ENCODE results near the gene DPYD. TPM values are rescaled to one million over a fixed set of nuclear protein-coding genes. Genes with fewer than 3 reads are reported as not detected.

The DPYD gene
- total and polyA plus RNA-seq, 7 experiments from 2014 or later = 52.6 to 87.2 (median 57.4) TPM

GRCh38 chr1:97186381-97186780 is 734.5 kb downstream of the DPYD start:
- H3K4me3 ChIP-seq (ENCODE audit: low read length) = no peak overlapping the region
- Mint-ChIP-seq H3K4me3 (no peak overlapping the region), H3K27ac (no peak overlapping the region), H3K9me3 (no peaks in the 10 kb centered on the region), H3K4me1 (peaks cover 0 to 1% (median 0%) of the 10 kb centered on the region in 7 donors), H3K36me3 (peaks cover 1 to 68% (median 37%) of the 10 kb centered on the region in 5 donors), H3K27me3 (no peaks in the 10 kb centered on the region)
- no peaks in the 10 kb centered on the region for H3K36me3 ChIP-seq (ENCODE audit: control insufficient read depth in 2 of 3, insufficient read depth in 3 of 3, low read length in 3 of 3)
- no peak overlapping the region for H3K27ac ChIP-seq (ENCODE audit: low read depth, low read length)
- ATAC-seq (no peak), DNase-seq (peak in 2 of 9 donors; percentile 1 to 2)
- no peaks in the 10 kb centered on the region for H3K9me3 ChIP-seq (ENCODE audit: control insufficient read depth in 2 of 3, low read length in 3 of 3)
- CTCF ChIA-PET = interaction anchor here (0.6 to 1.6 kb wide), 3 partner anchors 46 to 691 kb away, joined by 3 read pairs; no protein-coding TSS in a partner anchor
- intact Hi-C loops (cut with micrococcal nuclease) = loop anchor here (1.0 to 5.0 kb wide), 3 partner anchors 636 to 868 kb away; no protein-coding TSS in a partner anchor
- no peaks in the 10 kb centered on the region for H3K27me3 ChIP-seq (ENCODE audit: control insufficient read depth in 2 of 2, insufficient read depth in 2 of 2, low read length in 2 of 2)
- no peaks in the 10 kb centered on the region for H3K4me1 ChIP-seq (ENCODE audit: control insufficient read depth in 2 of 2, insufficient read depth in 2 of 2, low read length in 2 of 2)
- POLR2A ChIA-PET = no interaction called here

GRCh38 chr1:97174039-97174704 is 746.7 kb downstream of the DPYD start:
- ATAC-seq (no peak), DNase-seq (no peak)
- Histone ChIP-seq H3K9me3 (ENCODE audit: control insufficient read depth in 2 of 3, low read length in 3 of 3) (no peaks in the 10 kb centered on the region), H3K27me3 (ENCODE audit: control insufficient read depth in 2 of 2, insufficient read depth in 2 of 2, low read length in 2 of 2) (no peaks in the 10 kb centered on the region), H3K4me1 (ENCODE audit: control insufficient read depth in 2 of 2, insufficient read depth in 2 of 2, low read length in 2 of 2) (no peaks in the 10 kb centered on the region), H3K36me3 (ENCODE audit: control insufficient read depth in 2 of 3, insufficient read depth in 3 of 3, low read length in 3 of 3) (no peaks in the 10 kb centered on the region), H3K27ac (ENCODE audit: low read depth, low read length) (no peak overlapping the region), H3K4me3 (ENCODE audit: low read length) (no peak overlapping the region)
- Mint-ChIP-seq H3K9me3 (peaks cover 0 to 4% (median 0%) of the 10 kb centered on the region in 11 donors), H3K4me3 (no peak overlapping the region), H3K4me1 (no peaks in the 10 kb centered on the region), H3K27ac (no peak overlapping the region), H3K36me3 (peaks cover 0 to 54% (median 26%) of the 10 kb centered on the region in 5 donors), H3K27me3 (no peaks in the 10 kb centered on the region)
- ChIA-PET CTCF (no interaction called here), POLR2A (no interaction called here)
- intact Hi-C loops (cut with micrococcal nuclease) = no loop called here

DNA sequence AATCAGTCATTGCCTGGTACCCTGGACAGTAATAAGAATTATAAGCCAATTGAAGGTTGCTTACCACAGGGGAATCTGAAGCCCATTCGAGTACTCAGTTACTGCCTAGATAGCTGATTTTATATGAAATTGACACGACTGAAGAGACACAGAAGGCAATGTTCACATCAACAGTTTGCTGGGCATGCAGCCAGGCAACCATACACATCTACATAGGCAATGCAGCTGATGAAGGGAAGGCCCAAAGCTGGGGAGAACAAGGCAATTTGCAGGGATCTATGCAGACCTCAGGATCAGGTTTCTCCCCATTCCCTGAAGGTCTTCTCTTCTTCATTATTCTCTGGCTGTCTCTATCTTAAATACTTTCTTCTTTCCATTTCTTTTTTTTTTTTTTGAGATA is 750.5 kb downstream of the DPYD start:
- Mint-ChIP-seq H3K4me1 (peaks cover 0 to 2% (median 0%) of the 10 kb centered on the region in 7 donors), H3K9me3 (peaks cover 0 to 7% (median 2%) of the 10 kb centered on the region in 11 donors), H3K36me3 (peaks cover 0 to 56% (median 35%) of the 10 kb centered on the region in 5 donors), H3K4me3 (no peak overlapping the region), H3K27ac (no peak overlapping the region), H3K27me3 (no peaks in the 10 kb centered on the region)
- Histone ChIP-seq H3K27me3 (ENCODE audit: control insufficient read depth in 2 of 2, insufficient read depth in 2 of 2, low read length in 2 of 2) (no peaks in the 10 kb centered on the region), H3K4me1 (ENCODE audit: control insufficient read depth in 2 of 2, insufficient read depth in 2 of 2, low read length in 2 of 2) (no peaks in the 10 kb centered on the region), H3K4me3 (ENCODE audit: low read length) (no peak overlapping the region), H3K9me3 (ENCODE audit: control insufficient read depth in 2 of 3, low read length in 3 of 3) (no peaks in the 10 kb centered on the region), H3K36me3 (ENCODE audit: control insufficient read depth in 2 of 3, insufficient read depth in 3 of 3, low read length in 3 of 3) (no peaks in the 10 kb centered on the region), H3K27ac (ENCODE audit: low read depth, low read length) (no peak overlapping the region)
- intact Hi-C loops (cut with micrococcal nuclease) = no loop called here
- no peak for DNase-seq
- CTCF ChIA-PET = no interaction called here
- no peak for ATAC-seq
- POLR2A ChIA-PET = no interaction called here

GRCh38 chr1:97168056-97168455 is 752.8 kb downstream of the DPYD start:
- no peaks in the 10 kb centered on the region for H3K4me1 ChIP-seq (ENCODE audit: control insufficient read depth in 2 of 2, insufficient read depth in 2 of 2, low read length in 2 of 2)
- no peaks in the 10 kb centered on the region for H3K27me3 ChIP-seq (ENCODE audit: control insufficient read depth in 2 of 2, insufficient read depth in 2 of 2, low read length in 2 of 2)
- H3K4me3 Mint-ChIP-seq = no peak overlapping the region
- no peaks in the 10 kb centered on the region for H3K9me3 ChIP-seq (ENCODE audit: control insufficient read depth in 2 of 3, low read length in 3 of 3)
- no peak overlapping the region for H3K27ac Mint-ChIP-seq
- peaks cover 3 to 23% (median 11%) of the 10 kb centered on the region in 11 donors for H3K9me3 Mint-ChIP-seq
- peaks cover 0 to 76% (median 53%) of the 10 kb centered on the region in 5 donors for H3K36me3 Mint-ChIP-seq
- POLR2A ChIA-PET = no interaction called here
- H3K27ac ChIP-seq (ENCODE audit: low read depth, low read length) = no peak overlapping the region
- peaks cover 0 to 9% (median 0%) of the 10 kb centered on the region in 7 donors for H3K4me1 Mint-ChIP-seq
- ATAC-seq (no peak), DNase-seq (no peak)
- intact Hi-C loops (cut with micrococcal nuclease) = no loop called here
- H3K27me3 Mint-ChIP-seq = no peaks in the 10 kb centered on the region
- no peaks in the 10 kb centered on the region for H3K36me3 ChIP-seq (ENCODE audit: control insufficient read depth in 2 of 3, insufficient read depth in 3 of 3, low read length in 3 of 3)
- CTCF ChIA-PET = no interaction called here
- no peak overlapping the region for H3K4me3 ChIP-seq (ENCODE audit: low read length)

DNA sequence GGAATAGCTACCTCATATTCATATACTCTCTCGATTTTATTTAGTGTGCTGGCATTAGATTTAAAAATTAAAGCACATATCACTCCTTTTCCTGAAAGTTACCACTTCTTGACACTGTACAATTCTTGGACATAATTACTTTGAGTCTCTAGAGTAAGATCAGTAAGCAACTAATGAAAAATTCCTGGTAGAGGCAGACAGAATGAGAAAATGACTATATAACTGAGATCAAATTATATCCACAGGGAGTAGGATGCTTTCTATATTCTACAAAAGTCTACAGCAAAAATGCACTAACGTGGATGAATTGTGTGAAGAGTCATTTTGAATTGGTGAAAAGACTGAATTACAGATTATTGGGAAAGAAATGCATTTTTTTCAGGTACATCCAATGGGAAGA is 753.6 kb downstream of the DPYD start:
- peaks cover 0 to 9% (median 0%) of the 10 kb centered on the region in 7 donors for H3K4me1 Mint-ChIP-seq
- Histone ChIP-seq H3K27ac (ENCODE audit: low read depth, low read length) (no peak overlapping the region), H3K4me1 (ENCODE audit: control insufficient read depth in 2 of 2, insufficient read depth in 2 of 2, low read length in 2 of 2) (no peaks in the 10 kb centered on the region), H3K4me3 (ENCODE audit: low read length) (no peak overlapping the region), H3K36me3 (ENCODE audit: control insufficient read depth in 2 of 3, insufficient read depth in 3 of 3, low read length in 3 of 3) (no peaks in the 10 kb centered on the region), H3K9me3 (ENCODE audit: control insufficient read depth in 2 of 3, low read length in 3 of 3) (no peaks in the 10 kb centered on the region), H3K27me3 (ENCODE audit: control insufficient read depth in 2 of 2, insufficient read depth in 2 of 2, low read length in 2 of 2) (no peaks in the 10 kb centered on the region)
- ATAC-seq (no peak), DNase-seq (no peak)
- H3K27ac Mint-ChIP-seq = no peak overlapping the region
- ChIA-PET POLR2A (no interaction called here), CTCF (no interaction called here)
- H3K9me3 Mint-ChIP-seq = peaks cover 3 to 23% (median 11%) of the 10 kb centered on the region in 11 donors
- H3K27me3 Mint-ChIP-seq = no peaks in the 10 kb centered on the region
- peaks cover 0 to 71% (median 50%) of the 10 kb centered on the region in 5 donors for H3K36me3 Mint-ChIP-seq
- no peak overlapping the region for H3K4me3 Mint-ChIP-seq
- intact Hi-C loops (cut with micrococcal nuclease) = no loop called here

GRCh38 chr1:97166626-97167025 is 754.2 kb downstream of the DPYD start:
- intact Hi-C loops (cut with micrococcal nuclease) = no loop called here
- DNase-seq (no peak), ATAC-seq (no peak)
- no peaks in the 10 kb centered on the region for H3K27me3 Mint-ChIP-seq
- H3K27ac Mint-ChIP-seq = no peak overlapping the region
- no peaks in the 10 kb centered on the region for H3K27me3 ChIP-seq (ENCODE audit: control insufficient read depth in 2 of 2, insufficient read depth in 2 of 2, low read length in 2 of 2)
- no peak overlapping the region for H3K27ac ChIP-seq (ENCODE audit: low read depth, low read length)
- no peaks in the 10 kb centered on the region for H3K4me1 ChIP-seq (ENCODE audit: control insufficient read depth in 2 of 2, insufficient read depth in 2 of 2, low read length in 2 of 2)
- POLR2A ChIA-PET = no interaction called here
- H3K9me3 ChIP-seq (ENCODE audit: control insufficient read depth in 2 of 3, low read length in 3 of 3) = no peaks in the 10 kb centered on the region
- CTCF ChIA-PET = no interaction called here
- no peaks in the 10 kb centered on the region for H3K36me3 ChIP-seq (ENCODE audit: control insufficient read depth in 2 of 3, insufficient read depth in 3 of 3, low read length in 3 of 3)
- H3K9me3 Mint-ChIP-seq = peaks cover 3 to 23% (median 11%) of the 10 kb centered on the region in 11 donors
- H3K4me3 ChIP-seq (ENCODE audit: low read length) = no peak overlapping the region
- H3K36me3 Mint-ChIP-seq = peaks cover 0 to 65% (median 46%) of the 10 kb centered on the region in 5 donors
- peaks cover 0 to 9% (median 0%) of the 10 kb centered on the region in 7 donors for H3K4me1 Mint-ChIP-seq
- H3K4me3 Mint-ChIP-seq = no peak overlapping the region

DNA sequence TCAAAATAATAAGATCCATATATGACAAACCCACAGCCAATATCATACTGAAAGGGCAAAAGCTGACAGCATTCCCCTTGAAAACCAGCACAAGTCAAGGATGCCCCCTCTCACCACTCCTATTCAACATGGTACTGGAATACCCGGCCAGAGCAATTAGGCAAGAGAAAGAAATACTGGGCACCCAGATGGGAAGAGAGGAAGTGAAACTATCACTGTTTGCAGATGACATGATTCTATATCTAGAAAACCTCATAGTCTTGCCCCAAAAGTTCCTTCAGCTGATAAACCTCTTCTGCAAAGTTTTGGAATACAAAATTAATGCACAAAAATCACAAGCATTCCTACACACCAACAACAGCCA is 756.6 kb downstream of the DPYD start:
- H3K27ac Mint-ChIP-seq = no peak overlapping the region
- DNase-seq = no peak
- POLR2A ChIA-PET = no interaction called here

More for the DNA sequence above, 756.6 kb downstream of the DPYD start:
- CTCF ChIA-PET = no interaction called here
- H3K27ac ChIP-seq (ENCODE audit: low read depth, low read length) = no peak overlapping the region
- peaks cover 0 to 15% (median 0%) of the 10 kb centered on the region in 7 donors for H3K4me1 Mint-ChIP-seq
- H3K9me3 Mint-ChIP-seq = peaks cover 3 to 23% (median 10%) of the 10 kb centered on the region in 11 donors
- no peaks in the 10 kb centered on the region for H3K9me3 ChIP-seq (ENCODE audit: control insufficient read depth in 2 of 3, low read length in 3 of 3)
- H3K27me3 Mint-ChIP-seq = no peaks in the 10 kb centered on the region
- H3K4me3 Mint-ChIP-seq = no peak overlapping the region
- no peaks in the 10 kb centered on the region for H3K4me1 ChIP-seq (ENCODE audit: control insufficient read depth in 2 of 2, insufficient read depth in 2 of 2, low read length in 2 of 2)
- intact Hi-C loops (cut with micrococcal nuclease) = no loop called here
- no peak for ATAC-seq
- no peaks in the 10 kb centered on the region for H3K27me3 ChIP-seq (ENCODE audit: control insufficient read depth in 2 of 2, insufficient read depth in 2 of 2, low read length in 2 of 2)
- H3K36me3 Mint-ChIP-seq = peaks cover 0 to 61% (median 49%) of the 10 kb centered on the region in 5 donors
- no peaks in the 10 kb centered on the region for H3K36me3 ChIP-seq (ENCODE audit: control insufficient read depth in 2 of 3, insufficient read depth in 3 of 3, low read length in 3 of 3)
- H3K4me3 ChIP-seq (ENCODE audit: low read length) = no peak overlapping the region
